Stimulated activated naive CD8-positive, alpha-beta T cell treated with anti-CD3 and anti-CD28 coated beads, Interleukin-15, Interleukin-2, amounts not matched to agents 100 ng/mL and 50 ng/mL, for 24 hours (primary cell): ENCODE data around the gene ZNF710.
"Not testable (repeated sequence)": the region's sequence is repeated elsewhere in the genome, so short reads cannot be mapped to it uniquely, and the experiment has no call there.

Source experiments
- H3K27ac Mint-ChIP-seq: one replicate; pipeline ENCODE4 v1.8.0; 2021; ENCODE audit warnings: mild to moderate bottlenecking, mixed read lengths
- H3K27me3 Mint-ChIP-seq: one replicate; pipeline ENCODE4 v1.8.0; 2021; ENCODE audit warnings: mixed read lengths
- H3K36me3 Mint-ChIP-seq: one replicate; pipeline ENCODE4 v1.8.0; 2021; ENCODE audit warnings: low read depth, mixed read lengths
- H3K4me1 Mint-ChIP-seq: one replicate; pipeline ENCODE4 v1.8.0; 2021; ENCODE audit warnings: low read depth, mixed read lengths
- H3K4me3 Mint-ChIP-seq: one replicate; pipeline ENCODE4 v1.8.0; 2021; ENCODE audit warnings: mild to moderate bottlenecking, mixed read lengths
- H3K9me3 Mint-ChIP-seq: one replicate; pipeline ENCODE4 v1.8.0; 2021; ENCODE audit warnings: mixed read lengths

The ZNF710 gene

GRCh38 chr15:90062973-90063769 is 62.0 kb downstream of the ZNF710 start:
- Mint-ChIP-seq H3K9me3 (no peaks in the 10 kb centered on the region), H3K4me1 (peaks cover 53% of the 10 kb centered on the region), H3K27ac (no peak overlapping the region), H3K36me3 (no peaks in the 10 kb centered on the region), H3K27me3 (no peaks in the 10 kb centered on the region), H3K4me3 (no peak overlapping the region)

- no peak overlapping the region for H3K4me3 Mint-ChIP-seq
- no peaks in the 10 kb centered on the region for H3K36me3 Mint-ChIP-seq
- no peak overlapping the region for H3K27ac Mint-ChIP-seq
- no peaks in the 10 kb centered on the region for H3K9me3 Mint-ChIP-seq
- H3K4me1 Mint-ChIP-seq = peaks cover 47% of the 10 kb centered on the region
- no peaks in the 10 kb centered on the region for H3K27me3 Mint-ChIP-seq
Observed at GRCh38 chr15:90063770-90064247, 62.7 kb downstream of the ZNF710 start.

GRCh38 chr15:90064911-90065681 is 64.0 kb downstream of the ZNF710 start:
- no peaks in the 10 kb centered on the region for H3K9me3 Mint-ChIP-seq
- H3K4me1 Mint-ChIP-seq = peaks cover 34% of the 10 kb centered on the region
- H3K27ac Mint-ChIP-seq = no peak overlapping the region
- H3K27me3 Mint-ChIP-seq = no peaks in the 10 kb centered on the region
- H3K36me3 Mint-ChIP-seq = no peaks in the 10 kb centered on the region
- H3K4me3 Mint-ChIP-seq = no peak overlapping the region

GRCh38 chr15:90065682-90066049 is 64.5 kb downstream of the ZNF710 start:
- peaks cover 31% of the 10 kb centered on the region for H3K4me1 Mint-ChIP-seq
- H3K27me3 Mint-ChIP-seq = no peaks in the 10 kb centered on the region
- H3K36me3 Mint-ChIP-seq = no peaks in the 10 kb centered on the region
- no peak overlapping the region for H3K27ac Mint-ChIP-seq
- H3K4me3 Mint-ChIP-seq = no peak overlapping the region
- no peaks in the 10 kb centered on the region for H3K9me3 Mint-ChIP-seq

- Mint-ChIP-seq H3K9me3 (no peaks in the 10 kb centered on the region), H3K4me1 (peaks cover 17% of the 10 kb centered on the region), H3K27me3 (no peaks in the 10 kb centered on the region), H3K4me3 (no peak overlapping the region), H3K36me3 (no peaks in the 10 kb centered on the region), H3K27ac (no peak overlapping the region)
Observed at GRCh38 chr15:90067181-90067952, 66.2 kb downstream of the ZNF710 start.

- Mint-ChIP-seq H3K4me1 (peaks cover 12% of the 10 kb centered on the region), H3K36me3 (no peaks in the 10 kb centered on the region), H3K4me3 (no peak overlapping the region), H3K27me3 (no peaks in the 10 kb centered on the region), H3K27ac (no peak overlapping the region), H3K9me3 (no peaks in the 10 kb centered on the region)
Observed at GRCh38 chr15:90067953-90068606, 67.0 kb downstream of the ZNF710 start.

GRCh38 chr15:90070623-90071022 is 69.5 kb downstream of the ZNF710 start:
- H3K36me3 Mint-ChIP-seq, H3K27ac Mint-ChIP-seq, H3K4me3 Mint-ChIP-seq, H3K27me3 Mint-ChIP-seq, H3K9me3 Mint-ChIP-seq, H3K4me1 Mint-ChIP-seq: not testable (repeated sequence)

GRCh38 chr15:90071220-90071807 is 70.2 kb downstream of the ZNF710 start:
- H3K27ac Mint-ChIP-seq = no peak overlapping the region
- H3K9me3 Mint-ChIP-seq = no peaks in the 10 kb centered on the region
- peaks cover 11% of the 10 kb centered on the region for H3K4me1 Mint-ChIP-seq
- H3K36me3 Mint-ChIP-seq = no peaks in the 10 kb centered on the region
- H3K4me3 Mint-ChIP-seq = no peak overlapping the region
- H3K27me3 Mint-ChIP-seq = no peaks in the 10 kb centered on the region

GRCh38 chr15:90072978-90073640 is 72.0 kb downstream of the ZNF710 start:
- Mint-ChIP-seq H3K4me3 (no peak overlapping the region), H3K36me3 (peaks cover 8% of the 10 kb centered on the region), H3K9me3 (no peaks in the 10 kb centered on the region), H3K27ac (no peak overlapping the region), H3K27me3 (no peaks in the 10 kb centered on the region), H3K4me1 (peaks cover 11% of the 10 kb centered on the region)

GRCh38 chr15:90074023-90074422 is 72.9 kb downstream of the ZNF710 start:
- no peak overlapping the region for H3K27ac Mint-ChIP-seq
- H3K4me1 Mint-ChIP-seq = peaks cover 13% of the 10 kb centered on the region
- no peak overlapping the region for H3K4me3 Mint-ChIP-seq
- peaks cover 10% of the 10 kb centered on the region for H3K36me3 Mint-ChIP-seq
- H3K9me3 Mint-ChIP-seq = no peaks in the 10 kb centered on the region
- no peaks in the 10 kb centered on the region for H3K27me3 Mint-ChIP-seq

GRCh38 chr15:90074916-90075315 is 73.8 kb downstream of the ZNF710 start:
- Mint-ChIP-seq H3K36me3 (peaks cover 10% of the 10 kb centered on the region), H3K27ac (peak overlapping the region; percentile 2), H3K4me1 (peaks cover 14% of the 10 kb centered on the region), H3K27me3 (no peaks in the 10 kb centered on the region), H3K9me3 (no peaks in the 10 kb centered on the region), H3K4me3 (no peak overlapping the region)

- H3K36me3 Mint-ChIP-seq = peaks cover 10% of the 10 kb centered on the region
- H3K27ac Mint-ChIP-seq = no peak overlapping the region
- no peaks in the 10 kb centered on the region for H3K27me3 Mint-ChIP-seq
- no peaks in the 10 kb centered on the region for H3K9me3 Mint-ChIP-seq
- peaks cover 14% of the 10 kb centered on the region for H3K4me1 Mint-ChIP-seq
- H3K4me3 Mint-ChIP-seq = no peak overlapping the region
Observed at GRCh38 chr15:90075420-90076289, 74.5 kb downstream of the ZNF710 start.

GRCh38 chr15:90076716-90077115 is 75.6 kb downstream of the ZNF710 start:
- Mint-ChIP-seq H3K4me1 (peaks cover 12% of the 10 kb centered on the region), H3K27me3 (no peaks in the 10 kb centered on the region), H3K27ac (no peak overlapping the region), H3K36me3 (peaks cover 10% of the 10 kb centered on the region), H3K4me3 (no peak overlapping the region), H3K9me3 (no peaks in the 10 kb centered on the region)
